HG02970 (cell line): ENCODE data around the gene ECE2.

Source experiments
- ATAC-seq: cut with Tn5 transposase; IDR thresholded peaks from one replicate; pipeline ENCODE4 v1.9.1; 2021; ENCODE audit warnings: mild to moderate bottlenecking, moderate library complexity, moderate number of reproducible peaks; ENCODE audit not compliant: unreplicated experiment, low FRiP score

Gene ECE2

GRCh38 chr3:184275961-184276910 is at the start of gene ECE2:
TSS of gene ECE2 (plus strand) at chr3:184276022. CDS start at chr3:184276154, 132 bp downstream.
- ATAC-seq = no peak

GRCh38 chr3:184227481-184227935 is 48.3 kb upstream of the ECE2 start:
- no peak for ATAC-seq

- ATAC-seq = no peak
These were observed 47.3 kb upstream of the ECE2 start for GRCh38 chr3:184228376-184229137.

- ATAC-seq = no peak
These were observed 46.3 kb upstream of the ECE2 start, which contains the start of gene VWA5B2 for GRCh38 chr3:184229394-184230080. TSS of gene VWA5B2 (plus strand) at chr3:184229585. CDS start at chr3:184230529, 944 bp downstream.

GRCh38 chr3:184230081-184230602 is 45.7 kb upstream of the ECE2 start:
- no peak for ATAC-seq

GRCh38 chr3:184230603-184231528 is 45.0 kb upstream of the ECE2 start:
- ATAC-seq = no peak

- no peak for ATAC-seq
These were observed 44.2 kb upstream of the ECE2 start for GRCh38 chr3:184231671-184232070.

- no peak for ATAC-seq
These were observed 42.5 kb upstream of the ECE2 start for GRCh38 chr3:184233127-184233843.

- ATAC-seq = no peak
These were observed 41.6 kb upstream of the ECE2 start for GRCh38 chr3:184234224-184234623.

GRCh38 chr3:184234671-184235380 is 41.0 kb upstream of the ECE2 start:
- ATAC-seq = no peak

GRCh38 chr3:184235381-184236032 is 40.3 kb upstream of the ECE2 start:
- ATAC-seq = no peak

GRCh38 chr3:184236033-184236410 is 39.8 kb upstream of the ECE2 start:
- no peak for ATAC-seq

- no peak for ATAC-seq
These were observed 39.2 kb upstream of the ECE2 start for GRCh38 chr3:184236636-184237035.

GRCh38 chr3:184237211-184237610 is 38.6 kb upstream of the ECE2 start:
- ATAC-seq = no peak

- no peak for ATAC-seq
These were observed 38.0 kb upstream of the ECE2 start for GRCh38 chr3:184237807-184238206.

- no peak for ATAC-seq
These were observed 37.5 kb upstream of the ECE2 start for GRCh38 chr3:184238246-184238818.

GRCh38 chr3:184239221-184239620 is 36.6 kb upstream of the ECE2 start:
- ATAC-seq = no peak
